Measurements from ENCODE around the gene NRG4. TPM values are rescaled to one million over a fixed set of nuclear protein-coding genes. Genes with fewer than 3 reads are reported as not detected.

The NRG4 gene
- total RNA-seq, 1 experiment from 2014 or later, result not detected

- H3K4me3 Mint-ChIP-seq, result no peak overlapping the region
- no CpG with 5 or more reads among the region's 1 CpG for WGBS (ENCODE audit: extremely low coverage, insufficient read length, low lambda C conversion rate)
These were observed 21.2 kb upstream of the NRG4 start for GRCh38 chr15:76033438-76033837.

More at GRCh38 chr15:76033438-76033837, 21.2 kb upstream of the NRG4 start:
- H2BK12ac ChIP-seq (ENCODE audit: insufficient read length, low read depth, low read length), result no peak overlapping the region
- no peak overlapping the region for H3K27ac Mint-ChIP-seq
- no peak overlapping the region for H3K4me2 ChIP-seq (ENCODE audit: insufficient read depth, insufficient read length, low read length)
- H2AK5ac ChIP-seq (ENCODE audit: insufficient read length, low read length), result no peak overlapping the region
- no peak overlapping the region for H4K5ac ChIP-seq (ENCODE audit: insufficient read length, low read depth, low read length)
- H3K27me3 ChIP-seq (ENCODE audit: insufficient read depth, low read length), result no peaks in the 10 kb centered on the region
- no peak overlapping the region for H4K8ac ChIP-seq (replicated peaks; ENCODE audit: insufficient read length, low read depth, low read length)
- no peak overlapping the region for H3K4ac ChIP-seq (ENCODE audit: low read depth, low read length)
- no peaks in the 10 kb centered on the region for H3K23me2 ChIP-seq (ENCODE audit: insufficient read length, low read depth, low read length, poor library complexity, severe bottlenecking)
- no peak overlapping the region for H2BK20ac ChIP-seq (ENCODE audit: low read depth, low read length, poor library complexity, severe bottlenecking)
- no peak overlapping the region for H4K91ac ChIP-seq (ENCODE audit: insufficient read length, low read depth, low read length)
- no peak overlapping the region for H2BK15ac ChIP-seq (ENCODE audit: low read depth, low read length)
- H3K4me1 Mint-ChIP-seq, result peaks cover 17 to 32% of the 10 kb centered on the region in 2 experiments
- no peak overlapping the region for H3T11ph ChIP-seq (ENCODE audit: low read length)
- no peaks in the 10 kb centered on the region for H4K20me1 ChIP-seq (ENCODE audit: control insufficient read depth, insufficient read depth, insufficient read length)
- H3K79me2 ChIP-seq (ENCODE audit: insufficient read depth, low read length), result no peaks in the 10 kb centered on the region
- no peak overlapping the region for H3K23ac ChIP-seq (ENCODE audit: insufficient read length, low read depth, low read length)
- H3K9me3 ChIP-seq (ENCODE audit: control insufficient read depth, low read depth, low read length), result no peaks in the 10 kb centered on the region
- no peak overlapping the region for H2BK5ac ChIP-seq (ENCODE audit: insufficient read length, low read length)
- H3K36me3 Mint-ChIP-seq (ENCODE audit: insufficient read depth in 1 of 3, low read depth in 3 of 3), result no peaks in the 10 kb centered on the region
- TF ChIP-seq, protein P1, sequence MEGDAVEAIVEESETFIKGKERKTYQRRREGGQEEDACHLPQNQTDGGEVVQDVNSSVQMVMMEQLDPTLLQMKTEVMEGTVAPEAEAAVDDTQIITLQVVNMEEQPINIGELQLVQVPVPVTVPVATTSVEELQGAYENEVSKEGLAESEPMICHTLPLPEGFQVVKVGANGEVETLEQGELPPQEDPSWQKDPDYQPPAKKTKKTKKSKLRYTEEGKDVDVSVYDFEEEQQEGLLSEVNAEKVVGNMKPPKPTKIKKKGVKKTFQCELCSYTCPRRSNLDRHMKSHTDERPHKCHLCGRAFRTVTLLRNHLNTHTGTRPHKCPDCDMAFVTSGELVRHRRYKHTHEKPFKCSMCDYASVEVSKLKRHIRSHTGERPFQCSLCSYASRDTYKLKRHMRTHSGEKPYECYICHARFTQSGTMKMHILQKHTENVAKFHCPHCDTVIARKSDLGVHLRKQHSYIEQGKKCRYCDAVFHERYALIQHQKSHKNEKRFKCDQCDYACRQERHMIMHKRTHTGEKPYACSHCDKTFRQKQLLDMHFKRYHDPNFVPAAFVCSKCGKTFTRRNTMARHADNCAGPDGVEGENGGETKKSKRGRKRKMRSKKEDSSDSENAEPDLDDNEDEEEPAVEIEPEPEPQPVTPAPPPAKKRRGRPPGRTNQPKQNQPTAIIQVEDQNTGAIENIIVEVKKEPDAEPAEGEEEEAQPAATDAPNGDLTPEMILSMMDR (conservative IDR thresholded peaks at IDR 0.05), result no peak
- H3K9ac ChIP-seq (ENCODE audit: extremely low read depth, insufficient read length, low read length), result no peak overlapping the region
- no peaks in the 10 kb centered on the region for H3K4me1 ChIP-seq (ENCODE audit: insufficient read depth, low read length)
- DNase-seq, result no peak
- H3K14ac ChIP-seq (ENCODE audit: insufficient read depth, low read length), result no peak overlapping the region
- H2AFZ ChIP-seq (ENCODE audit: low read length), result no peak overlapping the region
- no peak overlapping the region for H3K18ac ChIP-seq (ENCODE audit: insufficient read length, low read depth, low read length)
- no peak overlapping the region for H3K27ac ChIP-seq (ENCODE audit: insufficient read length, low read depth, low read length)
- no peaks in the 10 kb centered on the region for H3K79me1 ChIP-seq (ENCODE audit: insufficient read depth, low read depth, low read length, poor library complexity, severe bottlenecking)
- H3K9me3 Mint-ChIP-seq, result no peaks in the 10 kb centered on the region
- H3K56ac ChIP-seq (ENCODE audit: insufficient read length, low read depth, low read length), result no peak overlapping the region
- H2BK120ac ChIP-seq (ENCODE audit: low read depth, low read length, poor library complexity, severe bottlenecking), result no peak overlapping the region
- no peaks in the 10 kb centered on the region; the same call in none of the 2 replicates for H3K27me3 Mint-ChIP-seq (ENCODE audit: low read depth)

Data from H9 (cell line).